WERI-Rb-1 (cell line): Measurements from ENCODE around the gene LILRA6.
"Not testable (repeated sequence)": the region's sequence is repeated elsewhere in the genome, so short reads cannot be mapped to it uniquely, and the experiment has no call there.

Experiments
- DNase-seq: peaks from one replicate; pipeline ENCODE4 v3.0.0-alpha.2; 2020
- H3K27ac ChIP-seq: fragments of 250-450 bp; sonication (Bioruptor Pico); 2 replicates; pipeline ENCODE4 v1.5.1; 2020; ENCODE audit warnings: mild to moderate bottlenecking, moderate library complexity
- H3K27me3 ChIP-seq: fragments of 250-450 bp; sonication (Bioruptor Pico); 2 replicates; pipeline ENCODE4 v1.5.1; 2021; ENCODE audit warnings: mild to moderate bottlenecking, low read depth, moderate library complexity; ENCODE audit not compliant: insufficient read depth, severe bottlenecking
- H3K36me3 ChIP-seq: fragments of 250-450 bp; sonication (Bioruptor Pico); 2 replicates; pipeline ENCODE4 v1.5.1; 2020; ENCODE audit warnings: mild to moderate bottlenecking, moderate library complexity
- H3K4me3 ChIP-seq: 2 replicates; pipeline ENCODE4 v1.5.1; 2011; ENCODE audit warnings: low read depth, mild to moderate bottlenecking, control low read depth, low read length
- H3K9me3 ChIP-seq: fragments of 250-450 bp; sonication (Bioruptor Pico); 2 replicates; pipeline ENCODE4 v1.5.1; 2021; ENCODE audit warnings: mild to moderate bottlenecking, moderate library complexity; ENCODE audit not compliant: severe bottlenecking
- TF ChIP-seq, protein P1 (sequence below): IDR thresholded peaks from 2 replicates; pipeline ENCODE4 v1.5.1; 2011; ENCODE audit warnings: low read depth, mild to moderate bottlenecking, control low read depth, inconsistent platforms, low read length

Gene LILRA6

DNA sequence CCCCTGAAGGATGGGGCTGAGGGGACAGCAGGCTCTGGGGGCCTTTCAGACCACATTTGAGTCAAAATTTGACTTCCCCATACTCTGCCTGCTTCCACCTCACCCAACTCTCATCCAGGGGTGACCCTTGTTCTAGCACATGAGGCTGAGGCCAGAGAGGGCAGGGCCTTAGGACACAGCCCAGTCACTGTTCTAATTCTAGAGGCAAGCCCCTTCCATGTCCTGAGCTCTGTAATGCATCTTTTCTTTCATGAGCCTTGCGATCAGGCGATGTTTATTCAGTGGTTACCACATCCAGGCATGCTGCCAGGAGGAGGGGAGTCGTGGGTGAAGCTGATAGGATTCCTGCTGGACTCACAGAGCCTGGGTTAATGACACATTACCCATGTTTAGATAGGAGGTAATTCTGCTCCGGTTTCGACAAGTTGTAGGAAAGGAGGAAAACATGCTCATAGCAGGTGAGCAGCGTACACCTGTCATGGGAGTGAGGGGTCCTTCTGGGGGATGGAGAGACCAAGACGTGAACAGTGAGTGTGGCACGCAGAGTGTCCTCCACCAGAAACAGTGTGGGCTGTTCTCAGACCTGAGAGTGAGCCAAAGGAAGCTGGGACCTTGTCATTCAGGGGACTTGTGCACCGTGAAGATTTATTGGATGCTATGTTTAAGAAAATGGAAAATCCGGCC lies 32.6 kb downstream of the LILRA6 start:
- DNase-seq, result no peak
- H3K4me3 ChIP-seq, result no peak overlapping the region
- H3K9me3 ChIP-seq, result no peaks in the 10 kb centered on the region
- TF ChIP-seq, protein P1, sequence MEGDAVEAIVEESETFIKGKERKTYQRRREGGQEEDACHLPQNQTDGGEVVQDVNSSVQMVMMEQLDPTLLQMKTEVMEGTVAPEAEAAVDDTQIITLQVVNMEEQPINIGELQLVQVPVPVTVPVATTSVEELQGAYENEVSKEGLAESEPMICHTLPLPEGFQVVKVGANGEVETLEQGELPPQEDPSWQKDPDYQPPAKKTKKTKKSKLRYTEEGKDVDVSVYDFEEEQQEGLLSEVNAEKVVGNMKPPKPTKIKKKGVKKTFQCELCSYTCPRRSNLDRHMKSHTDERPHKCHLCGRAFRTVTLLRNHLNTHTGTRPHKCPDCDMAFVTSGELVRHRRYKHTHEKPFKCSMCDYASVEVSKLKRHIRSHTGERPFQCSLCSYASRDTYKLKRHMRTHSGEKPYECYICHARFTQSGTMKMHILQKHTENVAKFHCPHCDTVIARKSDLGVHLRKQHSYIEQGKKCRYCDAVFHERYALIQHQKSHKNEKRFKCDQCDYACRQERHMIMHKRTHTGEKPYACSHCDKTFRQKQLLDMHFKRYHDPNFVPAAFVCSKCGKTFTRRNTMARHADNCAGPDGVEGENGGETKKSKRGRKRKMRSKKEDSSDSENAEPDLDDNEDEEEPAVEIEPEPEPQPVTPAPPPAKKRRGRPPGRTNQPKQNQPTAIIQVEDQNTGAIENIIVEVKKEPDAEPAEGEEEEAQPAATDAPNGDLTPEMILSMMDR, result no peak
- peak overlapping the region; percentile 33; the same call in 1 of the 2 replicates for H3K27ac ChIP-seq
- no peaks in the 10 kb centered on the region for H3K27me3 ChIP-seq
- peaks cover 51% of the 10 kb centered on the region for H3K36me3 ChIP-seq

DNA sequence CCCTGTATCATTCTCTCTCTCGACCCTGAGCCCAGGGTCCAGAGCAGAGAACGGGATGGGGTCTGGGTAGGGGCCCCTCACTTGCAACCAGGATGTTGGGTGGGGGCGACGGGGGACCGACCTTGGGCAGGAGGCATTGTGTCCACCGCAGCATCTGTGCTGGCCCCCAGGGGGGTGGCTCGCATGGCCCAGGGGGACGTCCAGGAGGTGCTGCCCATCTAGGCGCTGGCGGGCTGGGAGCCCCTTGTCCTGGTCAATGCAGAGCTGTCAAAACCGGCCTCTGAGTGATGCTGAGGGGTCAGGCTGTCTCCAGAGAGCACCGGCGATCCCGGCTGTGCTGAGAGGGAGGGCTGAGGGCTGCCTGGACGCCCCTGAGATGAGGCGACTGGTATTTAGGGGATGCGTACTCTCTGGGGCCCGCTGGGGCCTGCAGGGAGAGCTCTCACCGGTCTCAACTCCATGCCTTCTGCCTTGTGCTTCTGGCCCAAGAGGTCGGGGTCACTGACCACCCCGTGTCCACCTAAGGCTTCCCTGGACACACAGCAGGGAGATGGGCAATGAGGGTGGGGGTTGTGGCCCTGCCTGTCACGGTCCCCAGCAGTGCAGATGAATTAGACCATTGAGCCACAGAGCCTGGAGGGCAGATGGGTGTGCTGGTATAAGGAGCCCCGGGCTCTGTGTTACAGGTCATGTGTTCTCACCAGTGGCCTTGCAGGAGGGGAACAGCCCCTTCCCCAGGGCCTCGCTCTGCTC lies 33.4 kb downstream of the LILRA6 start:
- Histone ChIP-seq H3K27me3 (no peaks in the 10 kb centered on the region), H3K27ac (no peak overlapping the region), H3K9me3 (no peaks in the 10 kb centered on the region), H3K36me3 (peaks cover 59% of the 10 kb centered on the region), H3K4me3 (no peak overlapping the region)
- TF ChIP-seq, protein P1, result no peak
- DNase-seq, result no peak

DNA sequence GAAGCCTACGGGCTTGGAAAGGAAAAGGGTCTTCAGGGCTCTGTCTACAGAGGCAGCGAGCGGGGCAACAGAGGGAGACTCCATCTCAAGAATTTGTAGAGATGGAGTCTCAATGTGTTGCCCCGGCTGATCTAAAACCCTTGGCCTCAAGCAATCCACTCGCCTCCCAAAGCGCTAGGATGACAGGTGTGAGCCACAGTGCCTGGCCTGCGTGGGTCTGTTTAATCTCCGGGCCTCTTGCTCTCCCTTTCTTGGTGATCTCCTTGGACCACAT lies 33.9 kb downstream of the LILRA6 start:
- no peak for DNase-seq
- no peaks in the 10 kb centered on the region for H3K27me3 ChIP-seq
- TF ChIP-seq, protein P1, result no peak
- H3K9me3 ChIP-seq, result no peaks in the 10 kb centered on the region
- H3K27ac ChIP-seq, result no peak overlapping the region
- no peak overlapping the region for H3K4me3 ChIP-seq
- H3K36me3 ChIP-seq, result peaks cover 64% of the 10 kb centered on the region

DNA sequence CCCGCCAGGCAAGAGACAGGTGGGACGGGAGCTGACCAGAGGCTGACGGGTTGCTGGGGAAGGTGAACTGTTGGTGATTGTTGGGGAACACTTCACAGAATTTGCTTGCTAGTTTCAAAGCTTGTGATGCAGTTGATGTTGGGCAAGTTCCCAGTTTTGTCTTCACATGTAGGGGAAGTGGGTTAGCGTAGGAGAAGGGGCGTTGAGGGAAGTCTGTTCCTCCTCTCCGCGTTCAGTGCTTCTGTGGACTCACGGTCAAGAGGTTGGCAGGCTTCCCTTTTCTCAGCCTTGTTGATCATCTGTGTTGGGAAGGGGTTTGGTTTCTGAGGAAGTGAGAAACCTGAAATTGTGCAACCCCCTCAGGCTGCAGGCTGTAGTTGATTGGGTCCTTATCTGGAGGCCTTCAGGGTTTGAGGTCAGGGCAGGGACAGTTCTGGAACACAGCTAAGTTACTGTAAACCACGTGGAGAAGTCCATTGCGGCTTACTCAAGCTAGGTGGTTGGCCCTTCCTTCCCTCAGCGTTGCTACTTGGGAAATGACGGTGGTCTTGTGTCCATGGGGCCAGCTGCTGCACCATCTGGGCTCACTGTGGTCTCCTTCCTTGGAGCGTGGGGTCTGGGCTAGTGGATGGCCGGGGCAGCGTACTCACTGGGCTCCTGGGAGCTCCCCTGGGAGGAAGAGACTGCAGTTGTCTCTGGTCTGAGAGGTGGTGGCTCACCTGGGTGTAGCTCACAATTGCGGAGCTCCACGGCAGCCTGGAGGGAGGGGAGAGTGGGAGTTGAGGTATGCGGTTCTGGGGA lies 34.4 kb downstream of the LILRA6 start:
- Histone ChIP-seq H3K36me3 (peaks cover 69% of the 10 kb centered on the region), H3K4me3 (no peak overlapping the region), H3K27ac (no peak overlapping the region), H3K27me3 (no peaks in the 10 kb centered on the region), H3K9me3 (no peaks in the 10 kb centered on the region)
- no peak for DNase-seq
- TF ChIP-seq, protein P1, result no peak

DNA sequence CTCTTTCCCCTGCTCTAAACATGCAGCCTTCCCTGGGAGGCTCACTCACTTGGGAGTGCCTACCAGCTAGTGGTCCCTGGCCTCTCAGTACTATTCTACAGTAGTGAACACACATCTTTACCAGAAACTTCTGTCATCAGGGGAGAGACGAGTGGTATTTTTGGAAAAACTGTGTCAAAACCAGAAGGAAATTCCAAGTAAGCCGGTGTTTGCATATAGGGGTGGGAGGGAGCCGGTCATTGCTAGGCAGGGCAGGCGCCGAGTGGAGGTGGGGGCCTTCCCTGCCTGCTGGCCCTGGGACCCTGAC lies 35.0 kb downstream of the LILRA6 start:
- Histone ChIP-seq H3K9me3 (no peaks in the 10 kb centered on the region), H3K27me3 (no peaks in the 10 kb centered on the region), H3K36me3 (peaks cover 75% of the 10 kb centered on the region), H3K27ac (no peak overlapping the region), H3K4me3 (no peak overlapping the region)
- TF ChIP-seq, protein P1, result no peak
- DNase-seq, result no peak

DNA sequence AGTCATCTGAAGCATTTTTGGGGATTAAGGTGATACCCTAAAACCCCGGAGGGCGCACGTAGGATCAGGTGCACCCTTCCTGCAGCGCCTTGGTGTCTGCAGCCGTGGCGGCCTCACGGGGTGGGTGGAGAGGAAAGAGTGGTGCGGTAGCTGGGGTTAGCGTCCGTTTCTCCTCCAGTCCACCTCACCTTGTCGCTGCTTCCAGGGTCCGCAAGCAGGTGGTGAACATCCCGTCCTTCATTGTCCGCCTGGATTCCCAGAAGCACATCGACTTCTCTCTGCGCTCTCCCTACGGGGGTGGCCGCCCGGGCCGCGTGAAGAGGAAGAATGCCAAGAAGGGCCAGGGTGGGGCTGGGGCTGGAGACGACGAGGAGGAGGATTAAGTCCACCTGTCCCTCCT lies 35.4 kb downstream of the LILRA6 start:
- not testable (repeated sequence) for H3K27me3 ChIP-seq, H3K27ac ChIP-seq

More for the DNA sequence above, 35.4 kb downstream of the LILRA6 start:
- H3K4me3 ChIP-seq, DNase-seq, H3K9me3 ChIP-seq: not testable (repeated sequence)
- peaks cover 79% of the 10 kb centered on the region for H3K36me3 ChIP-seq
